Ramos (cell line): ENCODE measurements around the gene ABCG2.
"Not testable (repeated sequence)": the region's sequence is repeated elsewhere in the genome, so short reads cannot be mapped to it uniquely, and the experiment has no call there.

Experiments used
- in situ Hi-C: fragments of 300-500 bp; cut with MboI; formaldehyde crosslinking; loops from one replicate; pipeline ENCODE4 v1.14.3; 2022; ENCODE audit warnings: low sequenced_read_pairs; ENCODE audit not compliant: unreplicated experiment

The ABCG2 gene

GRCh38 chr4:88130003-88130402 is 28.4 kb downstream of the ABCG2 start:
- in situ Hi-C loops, result no loop called here

- in situ Hi-C loops, result not testable (repeated sequence)
Observed at GRCh38 chr4:88122260-88122659, 36.2 kb downstream of the ABCG2 start.

GRCh38 chr4:88119943-88120342 is 38.5 kb downstream of the ABCG2 start:
- in situ Hi-C loops, result no loop called here

- in situ Hi-C loops, result no loop called here
Observed at GRCh38 chr4:88115587-88115986, 42.9 kb downstream of the ABCG2 start.

- in situ Hi-C loops, result no loop called here
Observed at GRCh38 chr4:88112856-88113255, 45.6 kb downstream of the ABCG2 start.

GRCh38 chr4:88110826-88111225 is 47.6 kb downstream of the ABCG2 start:
- in situ Hi-C loops, result no loop called here

GRCh38 chr4:88109123-88109881 is 49.1 kb downstream of the ABCG2 start:
- in situ Hi-C loops, result no loop called here

- in situ Hi-C loops, result no loop called here
Observed at GRCh38 chr4:88108747-88109122, 49.7 kb downstream of the ABCG2 start.

GRCh38 chr4:88108108-88108465 is 50.4 kb downstream of the ABCG2 start:
- in situ Hi-C loops, result not testable (repeated sequence)

- in situ Hi-C loops, result no loop called here
Observed at GRCh38 chr4:88107406-88108107, 50.9 kb downstream of the ABCG2 start.

- in situ Hi-C loops, result no loop called here
Observed at GRCh38 chr4:88106205-88106604, 52.2 kb downstream of the ABCG2 start.

GRCh38 chr4:88104902-88105610 is 53.4 kb downstream of the ABCG2 start:
- in situ Hi-C loops, result no loop called here

GRCh38 chr4:88102026-88102425 is 56.4 kb downstream of the ABCG2 start:
- in situ Hi-C loops, result no loop called here

- in situ Hi-C loops, result no loop called here
Observed at GRCh38 chr4:88101165-88101564, 57.3 kb downstream of the ABCG2 start.

GRCh38 chr4:88098993-88099752 is 59.3 kb downstream of the ABCG2 start:
- in situ Hi-C loops, result no loop called here

GRCh38 chr4:88097781-88098180 is 60.7 kb downstream of the ABCG2 start:
- in situ Hi-C loops, result no loop called here

- in situ Hi-C loops, result no loop called here
Observed at GRCh38 chr4:88097301-88097700, 61.1 kb downstream of the ABCG2 start.

- in situ Hi-C loops, result no loop called here
Observed at GRCh38 chr4:88093874-88094273, 64.6 kb downstream of the ABCG2 start.

GRCh38 chr4:88091378-88091777 is 67.1 kb downstream of the ABCG2 start:
- in situ Hi-C loops, result no loop called here

GRCh38 chr4:88090898-88091297 is 67.5 kb downstream of the ABCG2 start:
- in situ Hi-C loops, result no loop called here

- in situ Hi-C loops, result no loop called here
Observed at GRCh38 chr4:88087004-88087403, 71.4 kb downstream of the ABCG2 start.
